NK-92 treated with Interleukin-12 subunit alpha and Interleukin-12 subunit beta, amount 100 ng/mL, for 24 hours (cell line): ENCODE results near the gene DCLK2.
"Not testable (repeated sequence)": the region's sequence is repeated elsewhere in the genome, so short reads cannot be mapped to it uniquely, and the experiment has no call there.

ENCODE experiments used
- DNase-seq: peaks from one replicate; lab custom pipeline; 2025; lab: John Stamatoyannopoulos, UW

Gene DCLK2

GRCh38 chr4:150155391-150155790 is 77.1 kb downstream of the DCLK2 start:
- no peak for DNase-seq

GRCh38 chr4:150156543-150156942 is 78.3 kb downstream of the DCLK2 start:
- no peak for DNase-seq

- DNase-seq, result no peak
Observed at GRCh38 chr4:150158041-150158440, 79.8 kb downstream of the DCLK2 start.

GRCh38 chr4:150160473-150160872 is 82.2 kb downstream of the DCLK2 start:
- DNase-seq, result no peak

- DNase-seq, result no peak
Observed at GRCh38 chr4:150161109-150161508, 82.9 kb downstream of the DCLK2 start.

- DNase-seq, result not testable (repeated sequence)
Observed at GRCh38 chr4:150162020-150162419, 83.8 kb downstream of the DCLK2 start.

GRCh38 chr4:150164055-150164454 is 85.8 kb downstream of the DCLK2 start:
- no peak for DNase-seq

GRCh38 chr4:150164956-150165629 is 86.8 kb downstream of the DCLK2 start:
- no peak for DNase-seq

- no peak for DNase-seq
Observed at GRCh38 chr4:150167054-150167453, 88.8 kb downstream of the DCLK2 start.

GRCh38 chr4:150173432-150173861 is 95.2 kb downstream of the DCLK2 start:
- no peak for DNase-seq

GRCh38 chr4:150173982-150174398 is 95.7 kb downstream of the DCLK2 start:
- no peak for DNase-seq

- no peak for DNase-seq
Observed at GRCh38 chr4:150176547-150176946, 98.3 kb downstream of the DCLK2 start.

- DNase-seq, result no peak
Observed at GRCh38 chr4:150178161-150178560, 99.9 kb downstream of the DCLK2 start.

GRCh38 chr4:150181536-150181935 is 103.3 kb downstream of the DCLK2 start:
- DNase-seq, result no peak

GRCh38 chr4:150182794-150183193 is 104.5 kb downstream of the DCLK2 start:
- DNase-seq, result no peak

GRCh38 chr4:150185033-150185432 is 106.8 kb downstream of the DCLK2 start:
- DNase-seq, result not testable (repeated sequence)

- DNase-seq, result no peak
Observed at GRCh38 chr4:150192986-150193385, 114.7 kb downstream of the DCLK2 start.

GRCh38 chr4:150197256-150197655 is 119.0 kb downstream of the DCLK2 start:
- not testable (repeated sequence) for DNase-seq

- no peak for DNase-seq
Observed at GRCh38 chr4:150199056-150199455, 120.8 kb downstream of the DCLK2 start.

GRCh38 chr4:150205016-150205415 is 126.8 kb downstream of the DCLK2 start:
- no peak for DNase-seq

- DNase-seq, result no peak
Observed at GRCh38 chr4:150206265-150206664, 128.0 kb downstream of the DCLK2 start.

- no peak for DNase-seq
Observed at GRCh38 chr4:150206954-150207353, 128.7 kb downstream of the DCLK2 start.

GRCh38 chr4:150207871-150208270 is 129.6 kb downstream of the DCLK2 start:
- no peak for DNase-seq

GRCh38 chr4:150209140-150209829 is 131.0 kb downstream of the DCLK2 start:
- peak; percentile 6 for DNase-seq
